Gastrocnemius medialis (tissue), 4 donors: ENCODE results near the gene XRN2.

ENCODE experiments used
- CTCF ChIP-seq, 5 experiments: fragments of 450-650 bp in 3 of 5; fragments of 200-600 bp in 2 of 5; sonication (generic) in 2 of 5; IDR thresholded peaks in 4 of 5; conservative IDR thresholded peaks in 1 of 5; 1 replicate in 4 of 5; 2 replicates in 1 of 5; pipeline ENCODE4 v1.5.1; 2016 to 2019; ENCODE audit warnings: antibody characterized with exemption in 5 of 5, mild to moderate bottlenecking in 3 of 5, moderate library complexity in 3 of 5
- POLR2A ChIP-seq, 2 donors: fragments of 450-650 bp; IDR thresholded peaks; one replicate each; pipeline ENCODE4 v1.6.1; 2017; ENCODE audit warnings: antibody characterized with exemption in 2 of 2, mild to moderate bottlenecking in 2 of 2, moderate library complexity in 2 of 2

DNA sequence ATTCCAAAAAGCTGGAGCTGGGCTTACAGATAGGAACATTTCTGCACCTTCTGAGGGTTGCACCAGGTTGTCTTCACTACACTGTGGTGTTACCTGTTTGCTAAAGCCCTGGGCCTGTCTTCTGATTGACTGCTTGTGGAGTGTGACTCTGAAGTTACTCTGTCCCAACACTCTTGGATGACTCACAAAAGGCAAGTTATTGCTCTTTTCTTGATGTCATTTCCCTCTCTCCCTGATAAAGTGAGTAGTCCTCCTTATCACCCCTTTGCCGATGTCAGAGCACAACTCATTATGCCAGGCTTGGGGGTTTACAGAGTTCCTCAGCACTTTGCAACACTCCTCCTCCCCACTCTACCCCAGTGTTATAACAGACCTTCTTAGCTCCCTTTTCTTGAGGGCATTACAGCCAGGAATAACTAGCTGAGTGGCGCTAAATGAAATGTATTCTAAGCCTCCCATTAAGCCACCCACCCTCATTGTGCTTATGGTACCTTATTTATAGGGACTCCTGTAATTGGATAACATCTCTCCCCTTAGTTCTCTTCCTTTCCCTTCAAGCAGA lies 130.3 kb downstream of the XRN2 start:
- TF ChIP-seq CTCF (IDR thresholded peaks at IDR 0.05 in 4 of 5, conservative IDR thresholded peaks at IDR 0.05 in 1 of 5), result no peak
- TF ChIP-seq POLR2A (IDR thresholded peaks at IDR 0.05), result no peak
